Measurements from ENCODE around the gene SMPD1.
A peak's percentile ranks its signal among the peaks of the same experiment; 100 is the strongest.

The SMPD1 gene

DNA sequence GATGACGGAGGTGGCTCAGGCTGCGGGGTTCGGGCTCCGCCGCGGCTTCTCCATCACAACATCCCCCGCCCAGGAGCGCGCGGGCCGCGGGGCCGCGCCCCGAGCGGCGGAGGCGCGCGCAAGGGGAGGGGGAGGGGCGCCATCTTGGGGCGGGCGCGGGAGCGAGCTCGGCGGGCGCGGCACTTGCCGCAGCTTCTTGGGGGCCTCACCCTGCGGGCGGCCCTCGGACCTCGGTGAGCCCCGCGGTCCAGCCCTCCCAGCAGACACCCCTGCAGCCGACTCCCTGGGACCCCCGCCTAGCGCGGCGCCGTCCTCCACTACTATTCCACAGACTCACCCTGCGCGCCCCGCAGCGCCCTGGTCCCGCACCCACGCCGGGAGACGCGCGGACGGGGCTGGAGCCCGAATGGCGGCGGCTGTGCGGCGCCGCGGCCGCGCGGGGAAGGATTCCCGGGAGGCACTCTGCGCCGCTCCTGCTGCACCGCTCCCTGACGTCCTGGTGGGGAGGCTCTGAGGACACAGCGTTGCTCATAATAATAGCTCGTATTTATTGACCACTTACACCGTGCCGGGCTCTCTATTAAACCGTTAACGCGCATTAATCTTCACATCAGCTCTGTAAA lies 28.8 kb downstream of the SMPD1 start, which contains the start of gene APBB1:
Gene APBB1, minus strand, starts transcription at position 86 of the 623 bp plus-strand sequence. CDS start 7,747 bp downstream, outside the sequence.
- no peaks in the 10 kb centered on the region for H3K27me3 ChIP-seq (replicated peaks; ENCODE audit: control insufficient read depth, insufficient read depth, low read length)
- peak within 1 kb of the TSS; percentile 88 for H3K9ac ChIP-seq (ENCODE audit: low read length)
- no peaks in the 10 kb centered on the region for H3K9me3 ChIP-seq (ENCODE audit: control insufficient read depth, low read length)
- H3K4me3 ChIP-seq (ENCODE audit: low read length) = peak within 1 kb of the TSS; percentile 89
- H3K36me3 ChIP-seq (ENCODE audit: control insufficient read depth, insufficient read depth, low read length, severe bottlenecking) = no peaks in the 10 kb centered on the region
- peak; percentile 84 for DNase-seq (ENCODE audit: low read depth)
- H3K4me1 ChIP-seq (ENCODE audit: control insufficient read depth, insufficient read depth, low read length) = peaks cover 13% of the 10 kb centered on the region

DNA sequence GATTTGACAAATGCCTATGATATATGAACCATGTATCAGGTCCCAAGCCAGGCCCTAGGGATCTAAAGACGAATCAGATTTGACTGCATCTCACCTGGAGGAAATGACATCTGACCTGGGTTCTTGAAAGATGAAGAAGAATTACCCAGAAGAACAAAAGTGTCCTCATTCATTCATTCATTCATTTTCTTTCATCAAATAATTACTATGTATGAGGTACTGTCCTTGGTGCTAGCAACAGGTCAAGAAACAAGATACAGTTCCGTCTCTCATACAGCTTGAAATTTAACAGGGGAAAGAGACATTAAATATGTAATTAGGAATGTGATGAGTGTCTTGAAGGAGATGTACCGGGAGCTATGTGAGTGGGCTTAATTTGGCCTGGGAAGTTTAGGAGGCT lies 30.4 kb downstream of the SMPD1 start:
- H3K9me3 ChIP-seq (ENCODE audit: control insufficient read depth, low read length) = no peaks in the 10 kb centered on the region
- H3K27me3 ChIP-seq (replicated peaks; ENCODE audit: control insufficient read depth, insufficient read depth, low read length) = no peaks in the 10 kb centered on the region
- H3K4me1 ChIP-seq (ENCODE audit: control insufficient read depth, insufficient read depth, low read length) = peaks cover 13% of the 10 kb centered on the region
- no peak for DNase-seq (ENCODE audit: low read depth)
- H3K9ac ChIP-seq (ENCODE audit: low read length) = no peak overlapping the region
- no peak overlapping the region for H3K4me3 ChIP-seq (ENCODE audit: low read length)
- H3K36me3 ChIP-seq (ENCODE audit: control insufficient read depth, insufficient read depth, low read length, severe bottlenecking) = no peaks in the 10 kb centered on the region

DNA sequence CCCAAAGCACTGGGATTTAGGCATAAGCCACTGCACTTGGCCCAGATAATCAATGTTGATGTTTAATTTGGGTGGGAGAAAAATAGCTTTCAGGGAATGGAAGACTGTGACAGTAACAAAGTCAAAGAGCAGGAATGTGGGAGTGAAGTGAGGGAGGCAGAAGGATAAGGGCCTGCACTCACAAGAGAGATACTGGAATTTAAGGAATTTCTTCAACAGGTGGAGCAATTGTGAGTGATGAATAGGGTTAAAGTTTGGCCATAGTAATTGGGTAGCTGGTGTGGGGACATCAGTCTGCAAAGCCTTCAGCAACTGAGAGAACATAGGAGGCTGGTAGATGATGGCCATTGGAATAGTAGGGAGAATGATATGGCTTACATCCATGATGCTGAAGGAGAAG lies 37.2 kb downstream of the SMPD1 start:
- no peak for DNase-seq (ENCODE audit: low read depth)
- Histone ChIP-seq H3K36me3 (ENCODE audit: control insufficient read depth, insufficient read depth, low read length, severe bottlenecking) (no peaks in the 10 kb centered on the region), H3K27me3 (replicated peaks; ENCODE audit: control insufficient read depth, insufficient read depth, low read length) (no peaks in the 10 kb centered on the region), H3K9me3 (ENCODE audit: control insufficient read depth, low read length) (no peaks in the 10 kb centered on the region), H3K4me1 (ENCODE audit: control insufficient read depth, insufficient read depth, low read length) (peaks cover 4% of the 10 kb centered on the region), H3K9ac (ENCODE audit: low read length) (no peak overlapping the region), H3K4me3 (ENCODE audit: low read length) (no peak overlapping the region)

DNA sequence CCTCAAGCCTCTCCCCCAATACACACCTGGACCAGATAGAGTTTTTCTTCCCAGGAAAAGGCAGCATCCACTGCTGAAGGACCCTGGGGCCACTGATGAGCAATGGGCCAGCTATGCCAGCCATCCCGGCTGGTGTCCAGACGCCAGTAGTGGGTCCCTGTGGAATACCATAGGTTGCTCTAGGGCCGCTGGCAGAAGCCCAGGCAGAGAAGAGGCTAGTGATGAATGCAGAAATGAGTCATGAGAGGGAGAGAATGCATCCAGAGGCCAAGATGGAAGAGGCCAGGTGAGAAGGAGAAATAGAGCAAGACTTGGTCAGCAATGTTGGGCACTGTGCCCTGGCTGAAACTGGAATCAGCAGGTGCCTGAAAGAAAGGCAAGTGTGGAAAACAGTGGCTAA lies 41.6 kb downstream of the SMPD1 start:
- Histone ChIP-seq H3K36me3 (ENCODE audit: control insufficient read depth, insufficient read depth, low read length, severe bottlenecking) (no peaks in the 10 kb centered on the region), H3K4me3 (ENCODE audit: low read length) (no peak overlapping the region), H3K9ac (ENCODE audit: low read length) (no peak overlapping the region), H3K9me3 (ENCODE audit: control insufficient read depth, low read length) (no peaks in the 10 kb centered on the region), H3K27me3 (replicated peaks; ENCODE audit: control insufficient read depth, insufficient read depth, low read length) (no peaks in the 10 kb centered on the region), H3K4me1 (ENCODE audit: control insufficient read depth, insufficient read depth, low read length) (peaks cover 4% of the 10 kb centered on the region)
- DNase-seq (ENCODE audit: low read depth) = peak; percentile 39

DNA sequence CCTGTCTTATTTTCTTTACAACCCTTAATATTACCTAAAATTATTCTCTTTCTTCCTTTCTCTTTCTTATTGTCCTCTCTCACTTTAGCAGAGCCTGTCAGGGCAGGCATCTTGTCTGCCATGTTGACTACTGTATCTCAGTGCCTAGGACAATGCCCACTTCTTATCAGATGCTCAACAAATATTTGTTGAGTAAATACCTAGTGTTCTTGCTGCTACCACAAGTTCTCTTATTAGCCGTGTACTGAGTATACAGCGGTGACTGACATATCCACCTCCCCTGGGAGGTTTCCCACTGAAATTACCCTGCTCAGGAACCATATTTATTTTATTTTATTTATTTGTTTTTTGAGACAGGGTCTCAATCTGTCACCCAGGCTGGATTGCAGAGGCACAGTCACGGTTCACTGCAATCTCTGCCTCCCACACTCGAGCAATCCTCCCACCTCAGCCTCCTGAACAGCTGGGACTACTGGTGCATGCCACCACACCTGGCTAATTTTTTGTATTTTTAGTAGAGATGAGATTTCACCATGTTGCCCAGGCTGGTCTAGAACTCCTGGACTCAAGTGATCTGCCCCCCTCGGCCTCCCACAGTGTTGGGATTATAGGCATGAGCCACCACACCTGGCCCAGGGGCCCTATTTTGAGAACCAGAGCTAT lies 43.9 kb downstream of the SMPD1 start:
- Histone ChIP-seq H3K4me1 (ENCODE audit: control insufficient read depth, insufficient read depth, low read length) (peaks cover 4% of the 10 kb centered on the region), H3K27me3 (replicated peaks; ENCODE audit: control insufficient read depth, insufficient read depth, low read length) (no peaks in the 10 kb centered on the region), H3K9me3 (ENCODE audit: control insufficient read depth, low read length) (no peaks in the 10 kb centered on the region), H3K4me3 (ENCODE audit: low read length) (no peak overlapping the region), H3K36me3 (ENCODE audit: control insufficient read depth, insufficient read depth, low read length, severe bottlenecking) (no peaks in the 10 kb centered on the region), H3K9ac (ENCODE audit: low read length) (no peak overlapping the region)
- DNase-seq (ENCODE audit: low read depth) = no peak

DNA sequence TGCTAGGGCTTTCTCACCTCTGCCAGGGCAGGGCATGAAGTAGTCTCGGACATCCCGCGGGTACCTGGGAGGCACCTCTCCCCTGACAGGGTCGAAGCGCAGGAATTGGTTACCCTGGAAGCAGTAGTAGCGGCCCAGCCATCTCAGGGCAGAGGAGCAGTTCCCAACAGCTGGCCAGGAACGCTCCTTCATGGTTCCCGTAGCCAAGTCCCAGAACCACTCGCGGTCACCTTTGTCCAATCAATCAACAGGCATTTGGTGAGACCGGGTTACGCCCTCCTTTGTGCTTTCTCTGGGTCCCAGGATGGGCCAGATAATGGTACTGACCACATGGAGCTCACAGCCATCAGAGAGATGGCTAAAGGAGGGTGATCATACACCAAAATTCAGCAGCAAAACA lies 47.1 kb downstream of the SMPD1 start:
- DNase-seq (ENCODE audit: low read depth) = no peak

DNA sequence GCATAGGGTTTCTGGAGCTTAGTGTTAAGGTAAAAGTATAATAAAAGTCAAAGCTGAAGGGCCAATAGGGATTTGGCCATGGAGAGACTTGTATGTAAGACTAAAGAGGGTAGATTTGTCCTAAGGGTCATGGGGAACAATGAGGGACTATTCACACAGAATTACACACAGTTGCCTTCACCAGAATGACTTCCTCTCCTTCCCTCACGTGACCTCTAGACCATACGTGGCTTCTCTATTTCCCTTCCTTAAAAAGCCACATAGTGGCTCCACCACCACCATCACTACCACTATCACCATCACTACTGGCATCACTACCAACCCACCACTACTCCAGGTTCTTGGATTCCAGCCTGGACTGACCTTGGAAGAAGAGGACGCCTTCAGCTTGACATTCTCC lies 47.7 kb downstream of the SMPD1 start:
- Histone ChIP-seq H3K27me3 (replicated peaks; ENCODE audit: control insufficient read depth, insufficient read depth, low read length) (no peaks in the 10 kb centered on the region), H3K4me3 (ENCODE audit: low read length) (no peak overlapping the region), H3K9ac (ENCODE audit: low read length) (no peak overlapping the region), H3K4me1 (ENCODE audit: control insufficient read depth, insufficient read depth, low read length) (peaks cover 24% of the 10 kb centered on the region), H3K36me3 (ENCODE audit: control insufficient read depth, insufficient read depth, low read length, severe bottlenecking) (no peaks in the 10 kb centered on the region), H3K9me3 (ENCODE audit: control insufficient read depth, low read length) (no peaks in the 10 kb centered on the region)
- no peak for DNase-seq (ENCODE audit: low read depth)

More for the DNA sequence above, 47.1 kb downstream of the SMPD1 start:
- Histone ChIP-seq H3K4me3 (ENCODE audit: low read length) (no peak overlapping the region), H3K9ac (ENCODE audit: low read length) (no peak overlapping the region), H3K9me3 (ENCODE audit: control insufficient read depth, low read length) (no peaks in the 10 kb centered on the region), H3K27me3 (replicated peaks; ENCODE audit: control insufficient read depth, insufficient read depth, low read length) (no peaks in the 10 kb centered on the region), H3K36me3 (ENCODE audit: control insufficient read depth, insufficient read depth, low read length, severe bottlenecking) (no peaks in the 10 kb centered on the region), H3K4me1 (ENCODE audit: control insufficient read depth, insufficient read depth, low read length) (peaks cover 19% of the 10 kb centered on the region)

DNA sequence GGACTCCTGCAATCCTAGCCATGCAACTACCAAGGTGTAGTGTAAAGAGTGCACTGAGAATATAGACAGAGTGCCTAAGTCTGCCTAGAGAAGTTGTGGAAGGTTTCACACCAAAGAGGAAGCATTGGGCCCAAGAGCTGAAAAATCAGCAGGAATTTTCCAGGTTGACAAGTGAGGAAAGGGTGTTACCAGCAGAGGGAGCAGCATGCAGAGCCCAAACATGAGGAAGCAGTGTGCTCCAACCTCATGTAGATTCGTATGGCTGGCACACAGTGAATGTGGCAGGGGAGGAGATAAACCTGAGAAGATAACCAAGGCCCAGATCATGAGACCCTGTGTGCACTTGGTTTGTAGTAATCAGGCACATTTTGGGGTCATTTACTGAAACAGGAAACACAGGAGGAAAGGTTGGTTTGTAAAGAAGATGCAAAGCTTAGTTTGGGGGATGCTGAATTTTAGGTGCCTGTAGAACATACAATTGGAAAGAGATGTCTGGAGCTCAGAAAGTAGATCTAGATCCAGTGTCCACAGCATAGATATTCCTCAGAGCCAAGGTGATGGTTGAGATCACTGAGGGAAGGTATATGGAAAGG lies 48.8 kb downstream of the SMPD1 start:
- no peak overlapping the region for H3K4me3 ChIP-seq (ENCODE audit: low read length)
- H3K36me3 ChIP-seq (ENCODE audit: control insufficient read depth, insufficient read depth, low read length, severe bottlenecking) = no peaks in the 10 kb centered on the region
- no peak overlapping the region for H3K9ac ChIP-seq (ENCODE audit: low read length)
- peak; percentile 62 for DNase-seq (ENCODE audit: low read depth)
- no peaks in the 10 kb centered on the region for H3K27me3 ChIP-seq (replicated peaks; ENCODE audit: control insufficient read depth, insufficient read depth, low read length)
- peaks cover 28% of the 10 kb centered on the region for H3K4me1 ChIP-seq (ENCODE audit: control insufficient read depth, insufficient read depth, low read length)
- no peaks in the 10 kb centered on the region for H3K9me3 ChIP-seq (ENCODE audit: control insufficient read depth, low read length)

DNA sequence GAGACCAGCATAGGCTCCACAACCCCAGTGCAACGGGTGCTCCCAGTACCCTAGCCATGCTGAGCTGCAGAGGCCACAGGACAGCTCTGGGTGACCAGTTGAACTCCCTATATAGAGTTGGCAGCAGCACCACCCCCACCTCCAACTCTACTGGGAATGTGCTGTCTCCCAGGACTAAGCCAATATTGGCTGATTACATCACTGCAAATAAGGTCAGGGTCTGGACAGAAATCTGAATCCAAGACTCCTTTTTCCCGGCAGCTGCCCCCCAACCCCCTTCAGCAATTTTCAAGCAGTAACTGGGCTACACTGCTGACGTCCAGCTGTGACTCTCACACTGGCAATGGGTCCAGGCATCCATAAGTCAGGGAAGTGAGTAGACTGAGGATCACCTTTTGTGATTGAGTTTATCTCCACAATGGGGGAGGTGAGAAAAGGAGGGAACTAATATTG lies 50.7 kb downstream of the SMPD1 start, which contains the start of gene HPX:
Gene HPX, minus strand, starts transcription at position 82 of the 453 bp plus-strand sequence. Its CDS starts 24 bp downstream, at position 58.
- DNase-seq (ENCODE audit: low read depth) = no peak
- H3K4me3 ChIP-seq (ENCODE audit: low read length) = no peak within 1 kb of the TSS
- peak within 1 kb of the TSS; percentile 12 for H3K9ac ChIP-seq (ENCODE audit: low read length)
- no peaks in the 10 kb centered on the region for H3K36me3 ChIP-seq (ENCODE audit: control insufficient read depth, insufficient read depth, low read length, severe bottlenecking)
- no peaks in the 10 kb centered on the region for H3K9me3 ChIP-seq (ENCODE audit: control insufficient read depth, low read length)
- H3K27me3 ChIP-seq (replicated peaks; ENCODE audit: control insufficient read depth, insufficient read depth, low read length) = no peaks in the 10 kb centered on the region
- H3K4me1 ChIP-seq (ENCODE audit: control insufficient read depth, insufficient read depth, low read length) = peaks cover 28% of the 10 kb centered on the region

DNA sequence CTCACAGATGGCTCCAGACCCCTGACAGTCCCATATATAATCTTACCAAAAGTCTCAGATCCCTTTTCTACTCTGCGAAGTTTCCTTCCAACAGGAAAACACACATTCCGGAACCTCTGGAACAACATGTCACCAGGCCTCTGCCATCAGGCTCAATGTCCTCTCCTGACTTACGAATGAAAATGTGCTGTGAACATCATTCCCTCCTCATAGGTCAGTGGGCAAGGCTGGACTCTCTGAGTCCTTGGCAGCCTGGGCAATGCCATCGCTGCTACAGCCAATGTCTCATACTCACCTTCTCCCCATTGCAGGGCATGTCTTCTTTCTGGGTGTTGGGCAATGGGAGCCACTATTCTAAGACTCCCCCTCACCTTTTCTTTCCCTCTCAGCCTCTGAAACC lies 52.2 kb downstream of the SMPD1 start:
- no peak overlapping the region for H3K4me3 ChIP-seq (ENCODE audit: low read length)

DNA sequence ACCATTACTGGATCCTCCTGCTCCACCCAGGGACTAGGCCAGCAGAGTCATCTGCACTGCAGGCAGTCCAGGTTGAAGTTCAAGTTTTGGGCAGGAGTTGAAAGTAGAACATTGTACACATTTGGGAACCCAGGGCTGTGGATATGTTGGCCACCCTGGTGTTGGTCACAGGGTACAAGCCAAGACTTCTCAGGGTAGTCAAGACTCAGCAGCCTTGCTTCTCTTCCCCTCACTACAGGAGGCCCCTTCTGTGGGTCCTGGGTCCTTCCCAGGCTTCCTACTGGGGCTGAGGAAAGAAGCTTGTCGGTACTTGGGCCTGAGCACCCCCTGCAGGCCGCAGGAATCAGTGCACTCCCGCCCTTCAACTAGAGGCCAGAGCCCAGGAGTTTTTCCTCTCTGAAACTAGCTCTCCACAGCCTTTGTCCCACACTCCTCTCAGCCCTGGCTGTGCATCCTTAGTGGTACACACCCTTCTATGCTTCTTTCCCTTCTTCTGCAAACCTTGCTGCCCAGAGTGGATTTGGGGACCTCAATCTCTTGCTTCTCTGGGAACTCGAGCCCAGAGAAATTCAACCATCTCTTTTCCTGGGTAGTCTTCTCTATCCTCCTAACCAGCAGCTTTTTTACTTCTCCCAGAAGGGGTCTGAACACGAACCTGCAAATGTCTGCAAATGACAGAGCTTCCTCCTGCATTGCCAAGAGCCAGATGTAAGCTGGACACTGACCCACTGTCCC lies 53.2 kb downstream of the SMPD1 start:
- Histone ChIP-seq H3K4me1 (ENCODE audit: control insufficient read depth, insufficient read depth, low read length) (peaks cover 28% of the 10 kb centered on the region), H3K9ac (ENCODE audit: low read length) (peak overlapping the region; percentile 29), H3K36me3 (ENCODE audit: control insufficient read depth, insufficient read depth, low read length, severe bottlenecking) (peaks cover 5% of the 10 kb centered on the region), H3K4me3 (ENCODE audit: low read length) (no peak overlapping the region), H3K9me3 (ENCODE audit: control insufficient read depth, low read length) (no peaks in the 10 kb centered on the region), H3K27me3 (replicated peaks; ENCODE audit: control insufficient read depth, insufficient read depth, low read length) (no peaks in the 10 kb centered on the region)
- peak; percentile 82 for DNase-seq (ENCODE audit: low read depth)

More for the DNA sequence above, 52.2 kb downstream of the SMPD1 start:
- peak overlapping the region; percentile 29 for H3K9ac ChIP-seq (ENCODE audit: low read length)
- DNase-seq (ENCODE audit: low read depth) = no peak
- no peaks in the 10 kb centered on the region for H3K36me3 ChIP-seq (ENCODE audit: control insufficient read depth, insufficient read depth, low read length, severe bottlenecking)
- H3K27me3 ChIP-seq (replicated peaks; ENCODE audit: control insufficient read depth, insufficient read depth, low read length) = no peaks in the 10 kb centered on the region
- no peaks in the 10 kb centered on the region for H3K9me3 ChIP-seq (ENCODE audit: control insufficient read depth, low read length)
- peaks cover 28% of the 10 kb centered on the region for H3K4me1 ChIP-seq (ENCODE audit: control insufficient read depth, insufficient read depth, low read length)

All from adipocyte (in vitro differentiated cells).